K562 (cell line): ENCODE data around the gene RPS8. TPM values are rescaled to one million over a fixed set of nuclear protein-coding genes. Genes with fewer than 3 reads are reported as not detected.

ENCODE experiments used
- BHLHE40 ChIP-seq: IDR thresholded peaks from 2 replicates; pipeline ENCODE4 v1.6.1; 2011; ENCODE audit warnings: low read length, improper control_type of control experiment
- EP400 ChIP-seq: fragments of 450-650 bp; IDR thresholded peaks from 2 replicates; pipeline ENCODE4 v1.6.1; 2017; ENCODE audit warnings: antibody characterized with exemption, mild to moderate bottlenecking, moderate library complexity
- EWSR1 ChIP-seq: fragments of 450-650 bp; IDR thresholded peaks from 2 replicates; pipeline ENCODE4 v1.6.1; 2018; ENCODE audit warnings: borderline replicate concordance, mild to moderate bottlenecking, low read depth, moderate library complexity; ENCODE audit not compliant: partially characterized antibody
- MCM5 ChIP-seq: fragments of 450-650 bp; IDR thresholded peaks from 2 replicates; pipeline ENCODE4 v1.6.1; 2016; ENCODE audit warnings: low read depth
- MLLT1 ChIP-seq, 2 experiments: fragments of 450-650 bp; IDR thresholded peaks; 2 replicates each; pipeline ENCODE4 v1.6.1; 2016
- RFX5 ChIP-seq: IDR thresholded peaks from 2 replicates; pipeline ENCODE4 v1.6.1; 2011; ENCODE audit warnings: low read depth, mild to moderate bottlenecking, improper control_type of control experiment, low read length
- SOX6 ChIP-seq: fragments of 450-650 bp; IDR thresholded peaks from 2 replicates; pipeline ENCODE4 v1.6.1; 2014; ENCODE audit warnings: mild to moderate bottlenecking
- SRF ChIP-seq, 2 experiments: fragments of 250-450, 450-650 bp in 1 of 2; sonication (Bioruptor Pico) in 1 of 2; sonication (generic) in 1 of 2; formaldehyde crosslinking; IDR thresholded peaks; 2 replicates each; pipeline versions ENCODE4 v1.5.0 to v1.5.1; 2020 to 2022; ENCODE audit warnings: mild to moderate bottlenecking in 1 of 2, missing genetic modification reagents in 1 of 2
- ZNF232 ChIP-seq: sonication (generic); formaldehyde crosslinking; IDR thresholded peaks from 2 replicates; pipeline ENCODE4 v1.8.0; 2022; ENCODE audit warnings: mild to moderate bottlenecking, missing genetic modification reagents
- ZNF79 ChIP-seq: fragments of 250-450 bp; sonication (Bioruptor Pico); IDR thresholded peaks from 2 replicates; pipeline ENCODE4 v1.4.0; 2020; ENCODE audit warnings: low read depth, mild to moderate bottlenecking, moderate library complexity
- polyA plus RNA-seq, 8 experiments: library from polyadenylated mRNA; depleted of rRNA in 4 of 8; stranded (reverse) in 5 of 8; unstranded in 3 of 8; fragments of >200 nt; fragmentation: Nextera tagmentation in 2 of 8; fragmentation: Illumina TruSeq in 1 of 8; extraction: Ambion mirVana in 2 of 8; extraction: Trizol in 1 of 8; gene quantifications; 2 replicates each; pipeline versions ENCODE4 v1.2.1 to v1.2.3, GENCODE V29; 2011 to 2014; ENCODE audit warnings: inconsistent platforms in 1 of 8, missing spikeins in 1 of 8
- total RNA-seq, 7 experiments: library from RNA; depleted of rRNA in 6 of 7; stranded (reverse); fragments of >200 nt in 6 of 7; fragmentation: Illumina TruSeq in 2 of 7; extraction: Trizol in 2 of 7; gene quantifications; 2 replicates each; pipeline versions ENCODE4 v1.2.1 to v1.2.3, GENCODE V29; 2011 to 2021; ENCODE audit warnings: low replicate concordance in 1 of 7
- TF ChIP-seq, protein P1 (sequence below), 3 experiments: IDR thresholded peaks in 2 of 3; conservative IDR thresholded peaks in 1 of 3; 2 replicates each; pipeline ENCODE4 v1.5.1; 2011 to 2012; ENCODE audit warnings: low read length in 3 of 3, mild to moderate bottlenecking in 3 of 3, control low read depth in 2 of 3, improper control_type of control experiment in 1 of 3, inconsistent platforms in 1 of 3, low read depth in 1 of 3, mixed read lengths in 1 of 3, moderate library complexity in 1 of 3; ENCODE audit not compliant: insufficient read depth in 2 of 3
- TF ChIP-seq, protein P2 (sequence below): fragments of 250-450 bp; sonication (Bioruptor Pico); IDR thresholded peaks from 2 replicates; pipeline ENCODE4 v1.8.0; 2022; ENCODE audit warnings: moderate library complexity, mild to moderate bottlenecking, inconsistent platforms
- TF ChIP-seq, protein P3 (sequence below), 2 experiments: fragments of 250-450 bp in 1 of 2; fragments of 450-650 bp in 1 of 2; sonication (Bioruptor Pico) in 1 of 2; IDR thresholded peaks; 2 replicates each; pipeline versions ENCODE4 v1.6.1 to v1.8.0; 2016 to 2021; ENCODE audit warnings: mild to moderate bottlenecking in 2 of 2, moderate library complexity in 2 of 2, missing compliant biosample characterization in 1 of 2, missing genetic modification characterization in 1 of 2
- TF ChIP-seq, protein P4 (sequence below): sonication (generic); formaldehyde crosslinking; IDR thresholded peaks from 2 replicates; pipeline ENCODE4 v1.4.0; 2020; ENCODE audit warnings: mild to moderate bottlenecking, missing genetic modification reagents

RPS8 gene
- total and polyA plus RNA-seq, 9 of the 15 experiments (the other 6 are each of a cell fraction or from before 2014, with no cell fraction given): 2,431 to 4,168 (median 3,109) TPM

- TF ChIP-seq, protein P1, sequence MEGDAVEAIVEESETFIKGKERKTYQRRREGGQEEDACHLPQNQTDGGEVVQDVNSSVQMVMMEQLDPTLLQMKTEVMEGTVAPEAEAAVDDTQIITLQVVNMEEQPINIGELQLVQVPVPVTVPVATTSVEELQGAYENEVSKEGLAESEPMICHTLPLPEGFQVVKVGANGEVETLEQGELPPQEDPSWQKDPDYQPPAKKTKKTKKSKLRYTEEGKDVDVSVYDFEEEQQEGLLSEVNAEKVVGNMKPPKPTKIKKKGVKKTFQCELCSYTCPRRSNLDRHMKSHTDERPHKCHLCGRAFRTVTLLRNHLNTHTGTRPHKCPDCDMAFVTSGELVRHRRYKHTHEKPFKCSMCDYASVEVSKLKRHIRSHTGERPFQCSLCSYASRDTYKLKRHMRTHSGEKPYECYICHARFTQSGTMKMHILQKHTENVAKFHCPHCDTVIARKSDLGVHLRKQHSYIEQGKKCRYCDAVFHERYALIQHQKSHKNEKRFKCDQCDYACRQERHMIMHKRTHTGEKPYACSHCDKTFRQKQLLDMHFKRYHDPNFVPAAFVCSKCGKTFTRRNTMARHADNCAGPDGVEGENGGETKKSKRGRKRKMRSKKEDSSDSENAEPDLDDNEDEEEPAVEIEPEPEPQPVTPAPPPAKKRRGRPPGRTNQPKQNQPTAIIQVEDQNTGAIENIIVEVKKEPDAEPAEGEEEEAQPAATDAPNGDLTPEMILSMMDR (IDR thresholded peaks at IDR 0.05 in 2 of 3, conservative IDR thresholded peaks at IDR 0.05 in 1 of 3; ENCODE audit: insufficient read depth in 2 of 3, low read depth in 1 of 3, low read length in 3 of 3): 0 out of 6 replicates have a peak, but pooled peaks of 1 of the 3 experiments have one; percentile 12
- no peak for TF ChIP-seq EP400
- TF ChIP-seq, protein P2, sequence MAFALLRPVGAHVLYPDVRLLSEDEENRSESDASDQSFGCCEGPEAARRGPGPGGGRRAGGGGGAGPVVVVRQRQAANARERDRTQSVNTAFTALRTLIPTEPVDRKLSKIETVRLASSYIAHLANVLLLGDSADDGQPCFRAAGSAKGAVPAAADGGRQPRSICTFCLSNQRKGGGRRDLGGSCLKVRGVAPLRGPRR (CRISPR knock-in tag): no peak
- TF ChIP-seq, protein P3, sequence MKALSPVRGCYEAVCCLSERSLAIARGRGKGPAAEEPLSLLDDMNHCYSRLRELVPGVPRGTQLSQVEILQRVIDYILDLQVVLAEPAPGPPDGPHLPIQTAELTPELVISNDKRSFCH (CRISPR knock-in tag; IDR thresholded peaks at IDR 0.05): no peak
- TF ChIP-seq, protein P3 (tag; IDR thresholded peaks at IDR 0.05): peak; percentile 54; the same call in 1 of the 2 replicates
- no peak for TF ChIP-seq MLLT1 (IDR thresholded peaks at IDR 0.05)
- TF ChIP-seq EWSR1: no peak
- no peak; the same call in 1 of the 2 replicates for TF ChIP-seq BHLHE40
- no peak for TF ChIP-seq SOX6
- TF ChIP-seq MCM5: no peak
- TF ChIP-seq RFX5: no peak
- TF ChIP-seq ZNF232: no peak
- TF ChIP-seq ZNF79 (CRISPR knock-in tag): no peak
- TF ChIP-seq, protein P4, sequence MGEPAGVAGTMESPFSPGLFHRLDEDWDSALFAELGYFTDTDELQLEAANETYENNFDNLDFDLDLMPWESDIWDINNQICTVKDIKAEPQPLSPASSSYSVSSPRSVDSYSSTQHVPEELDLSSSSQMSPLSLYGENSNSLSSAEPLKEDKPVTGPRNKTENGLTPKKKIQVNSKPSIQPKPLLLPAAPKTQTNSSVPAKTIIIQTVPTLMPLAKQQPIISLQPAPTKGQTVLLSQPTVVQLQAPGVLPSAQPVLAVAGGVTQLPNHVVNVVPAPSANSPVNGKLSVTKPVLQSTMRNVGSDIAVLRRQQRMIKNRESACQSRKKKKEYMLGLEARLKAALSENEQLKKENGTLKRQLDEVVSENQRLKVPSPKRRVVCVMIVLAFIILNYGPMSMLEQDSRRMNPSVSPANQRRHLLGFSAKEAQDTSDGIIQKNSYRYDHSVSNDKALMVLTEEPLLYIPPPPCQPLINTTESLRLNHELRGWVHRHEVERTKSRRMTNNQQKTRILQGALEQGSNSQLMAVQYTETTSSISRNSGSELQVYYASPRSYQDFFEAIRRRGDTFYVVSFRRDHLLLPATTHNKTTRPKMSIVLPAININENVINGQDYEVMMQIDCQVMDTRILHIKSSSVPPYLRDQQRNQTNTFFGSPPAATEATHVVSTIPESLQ (CRISPR knock-in tag): no peak
- TF ChIP-seq SRF (CRISPR knock-in tag; IDR thresholded peaks at IDR 0.05): 0 out of 4 replicates have a peak, but pooled peaks of 1 of the 2 experiments have one; percentile 45
Observed at GRCh38 chr1:44808938-44809917, 33.9 kb downstream of the RPS8 start (continued).
